GM18868 (cell line): ENCODE measurements around the gene SGSM1.

ENCODE experiments used
- ATAC-seq: cut with Tn5 transposase; IDR thresholded peaks from one replicate; pipeline ENCODE4 v1.9.1; 2021; ENCODE audit warnings: mild to moderate bottlenecking, moderate library complexity; ENCODE audit not compliant: unreplicated experiment

Gene SGSM1, protein sequence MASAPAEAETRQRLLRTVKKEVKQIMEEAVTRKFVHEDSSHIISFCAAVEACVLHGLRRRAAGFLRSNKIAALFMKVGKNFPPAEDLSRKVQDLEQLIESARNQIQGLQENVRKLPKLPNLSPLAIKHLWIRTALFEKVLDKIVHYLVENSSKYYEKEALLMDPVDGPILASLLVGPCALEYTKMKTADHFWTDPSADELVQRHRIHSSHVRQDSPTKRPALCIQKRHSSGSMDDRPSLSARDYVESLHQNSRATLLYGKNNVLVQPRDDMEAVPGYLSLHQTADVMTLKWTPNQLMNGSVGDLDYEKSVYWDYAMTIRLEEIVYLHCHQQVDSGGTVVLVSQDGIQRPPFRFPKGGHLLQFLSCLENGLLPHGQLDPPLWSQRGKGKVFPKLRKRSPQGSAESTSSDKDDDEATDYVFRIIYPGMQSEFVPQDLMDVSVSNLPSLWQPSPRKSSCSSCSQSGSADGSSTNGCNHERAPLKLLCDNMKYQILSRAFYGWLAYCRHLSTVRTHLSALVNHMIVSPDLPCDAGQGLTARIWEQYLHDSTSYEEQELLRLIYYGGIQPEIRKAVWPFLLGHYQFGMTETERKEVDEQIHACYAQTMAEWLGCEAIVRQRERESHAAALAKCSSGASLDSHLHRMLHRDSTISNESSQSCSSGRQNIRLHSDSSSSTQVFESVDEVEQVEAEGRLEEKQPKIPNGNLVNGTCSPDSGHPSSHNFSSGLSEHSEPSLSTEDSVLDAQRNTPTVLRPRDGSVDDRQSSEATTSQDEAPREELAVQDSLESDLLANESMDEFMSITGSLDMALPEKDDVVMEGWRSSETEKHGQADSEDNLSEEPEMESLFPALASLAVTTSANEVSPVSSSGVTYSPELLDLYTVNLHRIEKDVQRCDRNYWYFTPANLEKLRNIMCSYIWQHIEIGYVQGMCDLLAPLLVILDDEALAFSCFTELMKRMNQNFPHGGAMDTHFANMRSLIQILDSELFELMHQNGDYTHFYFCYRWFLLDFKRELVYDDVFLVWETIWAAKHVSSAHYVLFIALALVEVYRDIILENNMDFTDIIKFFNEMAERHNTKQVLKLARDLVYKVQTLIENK

GRCh38 chr22:24805790-24806662, at the start of gene SGSM1:
TSS of gene SGSM1 (plus strand) at chr22:24806211. CDS start at chr22:24806326, 115 bp downstream.
- ATAC-seq = peak; percentile 53

- ATAC-seq = no peak
Observed at GRCh38 chr22:24758164-24758799, 47.7 kb upstream of the SGSM1 start.

GRCh38 chr22:24759765-24760164, 46.2 kb upstream of the SGSM1 start:
- no peak for ATAC-seq

- ATAC-seq = no peak
Observed at GRCh38 chr22:24760708-24761306, 45.2 kb upstream of the SGSM1 start.

- ATAC-seq = no peak
Observed at GRCh38 chr22:24761888-24762675, 43.9 kb upstream of the SGSM1 start.

DNA sequence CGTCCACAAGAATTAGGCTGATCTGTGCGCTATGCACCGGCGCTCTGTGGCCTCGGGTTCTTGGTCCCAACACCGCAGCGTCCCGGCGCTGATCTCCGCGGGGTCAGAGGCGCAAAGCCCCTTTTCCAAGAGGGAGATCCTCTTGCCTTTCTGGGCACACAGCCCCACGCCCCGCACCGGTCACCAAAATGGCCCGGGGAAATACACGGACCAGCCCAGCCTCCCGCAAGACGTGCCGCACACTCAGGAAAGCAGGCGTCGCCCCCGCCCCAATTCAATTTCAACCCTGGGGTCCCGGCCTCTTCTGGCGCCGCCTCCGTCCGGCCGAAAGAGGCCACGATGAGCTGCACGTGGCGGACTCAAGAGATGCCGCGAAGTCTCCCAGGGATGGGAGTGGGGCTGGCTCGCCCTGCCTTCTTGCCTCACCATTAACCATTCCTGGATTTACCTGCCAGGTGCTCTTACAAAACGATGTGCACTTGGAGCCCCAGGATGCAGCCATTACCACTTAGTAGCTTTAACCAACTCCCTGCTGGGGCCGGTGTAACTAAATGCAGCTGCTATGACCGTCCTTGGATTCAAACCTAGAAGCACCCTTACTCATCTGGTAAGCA, 42.0 kb upstream of the SGSM1 start:
- no peak for ATAC-seq

- ATAC-seq = no peak
Observed at GRCh38 chr22:24765166-24765565, 40.8 kb upstream of the SGSM1 start.

DNA sequence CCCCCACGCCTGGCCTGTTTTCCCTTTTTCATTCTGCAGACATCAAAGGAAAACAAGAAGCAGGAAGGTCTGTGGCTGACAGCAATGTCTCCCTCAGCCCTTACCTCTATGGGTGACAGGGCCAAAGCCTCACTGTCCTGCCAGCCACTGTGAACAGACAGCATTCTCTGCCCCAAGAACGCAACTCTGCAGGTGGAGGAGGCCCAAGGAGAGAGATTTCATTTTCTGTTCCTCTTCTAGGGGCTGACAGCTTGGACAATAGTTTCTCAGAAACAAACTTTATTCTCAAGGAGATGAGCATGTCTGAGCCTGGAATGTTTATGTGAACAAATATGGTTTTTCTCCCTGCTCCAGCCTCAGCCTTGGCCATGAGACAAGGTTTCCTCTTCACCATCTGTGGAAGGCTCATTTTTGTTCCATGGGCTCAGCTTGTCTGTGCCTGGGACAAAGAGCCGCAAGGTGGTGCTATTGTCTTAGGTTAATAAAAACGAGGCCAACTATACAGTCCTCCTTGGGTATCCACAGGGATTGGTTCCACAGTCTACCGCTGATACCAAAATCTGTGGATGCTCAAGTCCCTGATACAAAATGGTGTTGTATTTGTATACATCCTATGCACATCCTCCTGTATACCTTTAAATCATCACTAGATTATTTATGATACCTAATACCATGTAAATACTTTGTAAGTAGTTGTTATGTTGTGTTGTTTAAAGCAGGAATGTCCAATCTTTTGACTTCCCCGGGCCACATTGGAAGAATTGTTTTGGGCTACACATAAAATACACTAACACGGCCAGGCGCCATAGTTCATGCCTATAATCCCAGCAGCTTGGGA, 37.3 kb upstream of the SGSM1 start:
- no peak for ATAC-seq

DNA sequence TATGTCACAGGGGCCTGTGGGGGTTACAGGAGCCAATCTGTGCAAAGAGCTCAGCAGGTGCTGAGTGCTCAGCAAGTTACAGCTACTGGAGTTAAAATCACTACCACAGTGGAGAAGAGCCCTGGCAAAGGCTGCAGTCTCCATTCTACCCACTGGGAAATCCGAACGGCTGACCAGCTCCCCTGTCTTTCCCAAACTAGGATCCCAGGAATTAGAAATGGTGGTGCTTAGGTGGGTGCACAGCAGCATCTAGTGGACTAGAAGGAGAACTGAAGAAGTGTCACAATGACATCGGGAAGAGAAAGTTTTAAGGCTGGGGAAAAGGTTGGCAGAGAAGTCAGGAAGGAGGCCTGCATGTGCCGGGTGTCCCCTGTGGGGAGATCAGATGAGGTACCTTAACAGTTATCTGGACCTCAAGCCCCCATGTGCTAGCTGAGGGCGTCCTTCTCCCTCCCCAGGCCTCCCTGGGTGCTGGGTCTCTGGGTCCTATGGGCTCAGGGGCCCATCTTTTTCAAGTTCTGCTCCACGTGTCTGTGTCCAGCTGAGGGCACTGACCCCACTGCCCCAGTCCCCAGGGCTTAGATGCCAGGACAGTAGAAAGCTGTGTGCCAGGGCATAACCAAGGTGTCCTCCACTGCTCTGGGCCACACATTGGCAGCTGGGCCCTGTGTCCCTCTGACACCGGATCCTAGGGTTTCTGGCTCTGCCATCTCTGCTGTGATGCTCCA, 33.4 kb upstream of the SGSM1 start:
- ATAC-seq = no peak

GRCh38 chr22:24775769-24776492, 30.1 kb upstream of the SGSM1 start:
- no peak for ATAC-seq

GRCh38 chr22:24776525-24776924, 29.5 kb upstream of the SGSM1 start:
- no peak for ATAC-seq

DNA sequence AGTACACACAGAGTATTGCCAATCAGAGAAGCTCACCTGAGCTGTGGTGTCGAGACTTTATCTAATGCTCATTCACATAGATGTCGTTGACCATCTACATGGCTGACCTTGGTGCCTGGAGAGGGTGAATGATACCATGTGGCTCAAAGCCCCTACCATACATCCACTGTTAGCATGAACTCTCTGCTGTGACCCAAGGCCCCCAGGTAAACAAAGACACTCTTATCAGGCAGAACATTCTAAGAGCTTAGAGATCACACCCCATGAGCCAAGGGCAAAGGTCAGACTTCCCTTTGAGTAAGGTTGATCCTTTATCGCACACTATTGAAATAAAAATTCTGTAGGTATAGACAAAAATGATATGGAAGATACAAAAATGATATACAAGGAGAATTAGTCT, 16.5 kb upstream of the SGSM1 start:
- ATAC-seq = no peak

DNA sequence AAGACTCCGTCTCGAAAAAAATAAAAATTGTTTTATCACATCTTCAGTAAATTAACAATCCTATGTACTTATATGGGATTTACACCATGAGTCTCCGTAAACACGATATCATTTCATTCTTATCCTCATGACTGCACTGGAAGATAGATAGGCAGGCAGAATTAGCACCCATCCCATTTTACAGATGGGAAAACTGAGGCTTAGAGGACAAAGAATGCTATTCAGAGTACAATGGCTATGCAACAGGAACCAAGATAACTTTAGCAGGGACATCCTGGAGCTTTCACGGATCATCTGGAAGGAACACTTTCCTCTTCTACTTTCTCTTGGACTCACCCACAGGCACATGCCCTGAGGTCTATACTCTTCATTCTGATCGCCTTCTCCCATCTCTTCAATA, 14.6 kb upstream of the SGSM1 start:
- ATAC-seq = no peak

- no peak for ATAC-seq
Observed at GRCh38 chr22:24796056-24796455, 10.0 kb upstream of the SGSM1 start.

GRCh38 chr22:24796860-24797259, 9.2 kb upstream of the SGSM1 start:
- no peak for ATAC-seq

GRCh38 chr22:24801901-24802465, 4.0 kb upstream of the SGSM1 start:
- no peak for ATAC-seq
